Mesenchymal stem cell (in vitro differentiated cells and primary cell): Measurements from ENCODE around the gene ADCY1.

Experiments
- DNase-seq: peaks from one replicate; pipeline ENCODE4 v3.0.0-alpha.2; 2013
- H2AFZ ChIP-seq: one replicate; pipeline ENCODE4 v1.6.1; 2013; ENCODE audit warnings: low read depth, mild to moderate bottlenecking, control low read depth, inconsistent platforms, low read length, moderate library complexity
- H2AK5ac ChIP-seq: 2 replicates; pipeline ENCODE4 v1.6.1; 2013; ENCODE audit warnings: low read length, moderate library complexity, mild to moderate bottlenecking, inconsistent platforms; ENCODE audit not compliant: severe bottlenecking
- H2BK120ac ChIP-seq: one replicate; pipeline ENCODE4 v1.6.1; 2013; ENCODE audit warnings: low read depth, mild to moderate bottlenecking, inconsistent platforms, low read length, moderate library complexity
- H2BK12ac ChIP-seq, 2 experiments: one replicate each; pipeline ENCODE4 v1.6.1; 2013; ENCODE audit warnings: inconsistent platforms in 2 of 2, low read length in 2 of 2, mild to moderate bottlenecking in 2 of 2, moderate library complexity in 2 of 2, control low read depth in 1 of 2
- H2BK15ac ChIP-seq: one replicate; pipeline ENCODE4 v1.6.1; 2013; ENCODE audit warnings: mild to moderate bottlenecking, low read depth, inconsistent platforms; ENCODE audit not compliant: poor library complexity, severe bottlenecking
- H2BK5ac ChIP-seq: 2 replicates; pipeline ENCODE4 v1.6.1; 2013; ENCODE audit warnings: low read depth, mild to moderate bottlenecking, low read length, control low read depth, inconsistent platforms; ENCODE audit not compliant: poor library complexity, severe bottlenecking
- H3K14ac ChIP-seq, 2 experiments: one replicate each; pipeline ENCODE4 v1.6.1; 2013; ENCODE audit warnings: inconsistent platforms in 2 of 2, low read length in 2 of 2, control low read depth in 1 of 2, mild to moderate bottlenecking in 1 of 2, moderate library complexity in 1 of 2
- H3K18ac ChIP-seq, 2 experiments: one replicate each; pipeline ENCODE4 v1.6.1; 2013; ENCODE audit warnings: inconsistent platforms in 2 of 2, low read length in 2 of 2, control low read depth in 1 of 2, low read depth in 1 of 2, mild to moderate bottlenecking in 1 of 2
- H3K23ac ChIP-seq, 2 experiments: one replicate each; pipeline ENCODE4 v1.6.1; 2013; ENCODE audit warnings: inconsistent platforms in 2 of 2, low read length in 2 of 2, mild to moderate bottlenecking in 2 of 2, moderate library complexity in 2 of 2, control low read depth in 1 of 2
- H3K27ac ChIP-seq: 2 replicates; pipeline ENCODE4 v1.5.1; 2013; ENCODE audit warnings: mild to moderate bottlenecking, moderate library complexity, low read length, control low read depth, inconsistent platforms; ENCODE audit not compliant: poor library complexity, severe bottlenecking
- H3K27me3 ChIP-seq, 2 experiments: 2 replicates each; pipeline versions ENCODE4 v1.6.1 to v1.7.0; 2013; ENCODE audit warnings: low read length in 2 of 2, mild to moderate bottlenecking in 2 of 2, moderate library complexity in 2 of 2, control low read depth in 1 of 2, inconsistent platforms in 1 of 2; ENCODE audit not compliant: control insufficient read depth in 1 of 2, insufficient read depth in 1 of 2
- H3K36me3 ChIP-seq, 2 experiments: 2 replicates each; pipeline versions ENCODE4 v1.6.1 to v1.7.0; 2013; ENCODE audit warnings: low read length in 2 of 2, control low read depth in 1 of 2, inconsistent platforms in 1 of 2, low read depth in 1 of 2, mild to moderate bottlenecking in 1 of 2; ENCODE audit not compliant: insufficient read depth in 2 of 2, control insufficient read depth in 1 of 2
- H3K4ac ChIP-seq, 2 experiments: one replicate each; pipeline ENCODE4 v1.6.1; 2013; ENCODE audit warnings: inconsistent platforms in 2 of 2, low read length in 2 of 2, mild to moderate bottlenecking in 2 of 2, moderate library complexity in 2 of 2, control low read depth in 1 of 2, low read depth in 1 of 2
- H3K4me1 ChIP-seq: 2 replicates; pipeline ENCODE4 v1.6.1; 2013; ENCODE audit warnings: low read depth, low read length, control low read depth; ENCODE audit not compliant: control insufficient read depth, insufficient read depth
- H3K4me2 ChIP-seq: 2 replicates; pipeline ENCODE4 v1.6.1; 2013; ENCODE audit warnings: low read length, mild to moderate bottlenecking, inconsistent platforms; ENCODE audit not compliant: poor library complexity, severe bottlenecking
- H3K4me3 ChIP-seq, 2 experiments: 2 replicates each; pipeline versions ENCODE4 v1.5.1 to v1.7.0; 2013; ENCODE audit warnings: low read length in 2 of 2, mild to moderate bottlenecking in 2 of 2, control low read depth in 1 of 2, low read depth in 1 of 2; ENCODE audit not compliant: insufficient read depth in 1 of 2
- H3K79me1 ChIP-seq: replicated peaks from 2 replicates; pipeline ENCODE4 v1.6.1; 2013; ENCODE audit warnings: mild to moderate bottlenecking, control low read depth, low read length, inconsistent platforms; ENCODE audit not compliant: poor library complexity, severe bottlenecking
- H3K9ac ChIP-seq: 2 replicates; pipeline ENCODE4 v1.7.0; 2013; ENCODE audit warnings: mild to moderate bottlenecking, low read length, moderate library complexity
- H3K9me3 ChIP-seq: 2 replicates; pipeline ENCODE4 v1.7.0; 2013; ENCODE audit warnings: mild to moderate bottlenecking, low read length; ENCODE audit not compliant: control insufficient read depth
- H4K8ac ChIP-seq: one replicate; pipeline ENCODE4 v1.6.1; 2013; ENCODE audit warnings: inconsistent platforms, mild to moderate bottlenecking, low read length, moderate library complexity
- H4K91ac ChIP-seq: one replicate; pipeline ENCODE4 v1.6.1; 2013; ENCODE audit warnings: mild to moderate bottlenecking, low read length, inconsistent platforms
- WGBS: methylation state at CpG from one replicate; pipeline ENCODE4 v1.1.7; 2013; ENCODE audit warnings: mixed read lengths; 5-methylcytosine and 5-hydroxymethylcytosine counted together

The ADCY1 gene

GRCh38 chr7:45606050-45606449 is 31.9 kb downstream of the ADCY1 start:
- H2AK5ac ChIP-seq, result no peak overlapping the region

GRCh38 chr7:45606931-45607330 is 32.8 kb downstream of the ADCY1 start:
- 89% methylated on average over 7 of the region's 7 CpGs for WGBS
- H3K4me2 ChIP-seq, result no peak overlapping the region

More at GRCh38 chr7:45606050-45606449, 31.9 kb downstream of the ADCY1 start:
- no peak overlapping the region for H3K18ac ChIP-seq
- H3K14ac ChIP-seq, result no peak overlapping the region
- H3K36me3 ChIP-seq, result no peaks in the 10 kb centered on the region
- H3K4ac ChIP-seq, result no peak overlapping the region
- H2AFZ ChIP-seq, result no peak overlapping the region
- H2BK5ac ChIP-seq, result no peak overlapping the region
- no peak overlapping the region for H4K8ac ChIP-seq
- no peaks in the 10 kb centered on the region for H3K4me1 ChIP-seq
- H3K9me3 ChIP-seq, result peaks cover 13% of the 10 kb centered on the region
- DNase-seq, result no peak
- no peak overlapping the region for H2BK12ac ChIP-seq
- H3K4me3 ChIP-seq, result no peak overlapping the region
- no peak overlapping the region for H3K27ac ChIP-seq
- H3K9ac ChIP-seq, result no peak overlapping the region
- no peak overlapping the region for H4K91ac ChIP-seq
- H2BK120ac ChIP-seq, result no peak overlapping the region
- no peak overlapping the region for H2BK15ac ChIP-seq
- 86% methylated on average over 1 of the region's 1 CpG for WGBS
- no peaks in the 10 kb centered on the region for H3K27me3 ChIP-seq
- no peak overlapping the region for H3K23ac ChIP-seq
- no peaks in the 10 kb centered on the region for H3K79me1 ChIP-seq
- no peak overlapping the region for H3K4me2 ChIP-seq

GRCh38 chr7:45609180-45609579 is 35.0 kb downstream of the ADCY1 start:
- no peak overlapping the region for H2BK12ac ChIP-seq
- H2BK15ac ChIP-seq, result no peak overlapping the region
- H3K18ac ChIP-seq, result no peak overlapping the region
- H4K8ac ChIP-seq, result no peak overlapping the region
- no peak overlapping the region for H3K4me2 ChIP-seq
- no peak overlapping the region for H3K9ac ChIP-seq
- H3K4me3 ChIP-seq, result no peak overlapping the region
- H3K27me3 ChIP-seq, result no peaks in the 10 kb centered on the region
- H3K79me1 ChIP-seq, result no peaks in the 10 kb centered on the region
- no peak overlapping the region for H3K27ac ChIP-seq
- H3K9me3 ChIP-seq, result peaks cover 21% of the 10 kb centered on the region
- H2BK120ac ChIP-seq, result no peak overlapping the region
- no peaks in the 10 kb centered on the region for H3K36me3 ChIP-seq
- H3K4me1 ChIP-seq, result no peaks in the 10 kb centered on the region
- no peak overlapping the region for H2AK5ac ChIP-seq
- DNase-seq, result no peak
- H4K91ac ChIP-seq, result no peak overlapping the region
- H3K4ac ChIP-seq, result no peak overlapping the region
- 86% methylated on average over 15 of the region's 16 CpGs for WGBS
- H2AFZ ChIP-seq, result no peak overlapping the region
- no peak overlapping the region for H3K14ac ChIP-seq
- no peak overlapping the region for H3K23ac ChIP-seq
- H2BK5ac ChIP-seq, result no peak overlapping the region

More at GRCh38 chr7:45606931-45607330, 32.8 kb downstream of the ADCY1 start:
- H2BK15ac ChIP-seq, result no peak overlapping the region
- no peak overlapping the region for H3K4me3 ChIP-seq
- H3K14ac ChIP-seq, result no peak overlapping the region
- H3K27ac ChIP-seq, result no peak overlapping the region
- no peak overlapping the region for H4K91ac ChIP-seq
- H3K4me1 ChIP-seq, result no peaks in the 10 kb centered on the region
- peaks cover 13% of the 10 kb centered on the region for H3K9me3 ChIP-seq
- H3K23ac ChIP-seq, result no peak overlapping the region
- no peak overlapping the region for H2BK5ac ChIP-seq
- H3K9ac ChIP-seq, result no peak overlapping the region
- no peaks in the 10 kb centered on the region for H3K27me3 ChIP-seq
- no peak overlapping the region for H2AFZ ChIP-seq
- no peak overlapping the region for H2AK5ac ChIP-seq
- H2BK120ac ChIP-seq, result no peak overlapping the region
- no peak overlapping the region for H3K18ac ChIP-seq
- H3K4ac ChIP-seq, result no peak overlapping the region
- no peak for DNase-seq
- H2BK12ac ChIP-seq, result no peak overlapping the region
- no peak overlapping the region for H4K8ac ChIP-seq
- H3K79me1 ChIP-seq, result no peaks in the 10 kb centered on the region
- H3K36me3 ChIP-seq, result no peaks in the 10 kb centered on the region

- H4K8ac ChIP-seq, result no peak overlapping the region
- H3K18ac ChIP-seq, result no peak overlapping the region
- no peak overlapping the region for H2BK5ac ChIP-seq
- H2BK15ac ChIP-seq, result no peak overlapping the region
- H3K4me3 ChIP-seq, result no peak overlapping the region
- H3K9ac ChIP-seq, result no peak overlapping the region
- 86% methylated on average over 10 of the region's 10 CpGs for WGBS
- H2AK5ac ChIP-seq, result no peak overlapping the region
- H2BK12ac ChIP-seq, result no peak overlapping the region
- H2AFZ ChIP-seq, result no peak overlapping the region
- no peaks in the 10 kb centered on the region for H3K79me1 ChIP-seq
- no peak for DNase-seq
- H3K14ac ChIP-seq, result no peak overlapping the region
- H3K27ac ChIP-seq, result no peak overlapping the region
- no peaks in the 10 kb centered on the region for H3K4me1 ChIP-seq
- no peak overlapping the region for H2BK120ac ChIP-seq
- H3K9me3 ChIP-seq, result peaks cover 17% of the 10 kb centered on the region
- H3K23ac ChIP-seq, result no peak overlapping the region
- H4K91ac ChIP-seq, result no peak overlapping the region
- H3K4me2 ChIP-seq, result no peak overlapping the region
- no peaks in the 10 kb centered on the region for H3K36me3 ChIP-seq
- H3K4ac ChIP-seq, result no peak overlapping the region
- H3K27me3 ChIP-seq, result no peaks in the 10 kb centered on the region
Observed at GRCh38 chr7:45610019-45610418, 35.9 kb downstream of the ADCY1 start.
